GM12878 (cell line): Measurements from ENCODE around the gene ARFIP1. TPM values are rescaled to one million over a fixed set of nuclear protein-coding genes. Genes with fewer than 3 reads are reported as not detected.

Experiments used
- ATAC-seq: fragments of 200-7000 bp; cut with Tn5 transposase; 3 replicates; pipeline ENCODE4 v1.9.1; 2020; ENCODE audit warnings: mild to moderate bottlenecking, moderate library complexity
- BruUV-seq: library from RNA; stranded (reverse); fragments of 400-500 nt; replicated peaks from 2 replicates; lab custom pipeline; 2021; lab: Mats Ljungman, UMichigan
- CTCF ChIA-PET: fragments of 300-600 bp; sonication (Branson Sonifier 250); formaldehyde crosslinking; extraction: SDS; loops from one replicate; lab custom pipeline; 2021; ENCODE audit warnings: inconsistent platforms; lab: Yijun Ruan, JAX
- POLR2A ChIA-PET: fragments of 350-600 bp; formaldehyde crosslinking; extraction: SDS; loops from one replicate; lab custom pipeline; 2021; ENCODE audit warnings: inconsistent platforms; lab: Charles Lee
- RAD21 ChIA-PET: fragments of 300-600 bp; sonication (Branson Sonifier 250); formaldehyde crosslinking; loops from one replicate; lab custom pipeline; 2023; ENCODE audit warnings: antibody characterized with exemption; ENCODE audit not compliant: unreplicated experiment; lab: Charles Lee
- SMC1A ChIA-PET: fragments of 300-600 bp; sonication (Branson Sonifier 250); formaldehyde crosslinking; loops from one replicate; lab custom pipeline; 2023; ENCODE audit not compliant: unreplicated experiment, uncharacterized antibody; lab: Charles Lee
- DNase-seq: peaks from one replicate; pipeline ENCODE4 v3.0.0-alpha.2; 2011; ENCODE audit warnings: low read depth, low spot score
- FAIRE-seq: peaks from 3 replicates; lab custom pipeline; 2011; peaks lifted over from hg19 to GRCh38; lab: Jason Lieb, UNC
- H2AFZ ChIP-seq: 2 replicates; pipeline ENCODE4 v1.6.0; 2011; ENCODE audit warnings: low read depth, low read length, control low read depth; ENCODE audit not compliant: control insufficient read depth
- H3K27ac ChIP-seq: 2 replicates; pipeline ENCODE4 v1.5.1; 2011; ENCODE audit warnings: control low read depth; ENCODE audit not compliant: control insufficient read depth, insufficient read depth
- H3K27me3 ChIP-seq, 2 experiments: replicated peaks in 1 of 2; 2 replicates each; pipeline versions ENCODE4 v1.6.0 to v1.6.1; 2011; ENCODE audit warnings: low read length in 1 of 2; ENCODE audit not compliant: control insufficient read depth in 2 of 2, insufficient read depth in 2 of 2
- H3K36me3 ChIP-seq, 2 experiments: 2 replicates each; pipeline ENCODE4 v1.5.1; 2011; ENCODE audit warnings: low read length in 1 of 2; ENCODE audit not compliant: control insufficient read depth in 2 of 2, insufficient read depth in 2 of 2
- H3K4me1 ChIP-seq: 2 replicates; pipeline ENCODE4 v1.6.1; 2011; ENCODE audit warnings: mild to moderate bottlenecking, low read length, moderate library complexity, mixed read lengths; ENCODE audit not compliant: control insufficient read depth, insufficient read depth
- H3K4me2 ChIP-seq: 2 replicates; pipeline ENCODE4 v1.6.0; 2011; ENCODE audit warnings: control low read depth; ENCODE audit not compliant: control insufficient read depth, insufficient read depth
- H3K4me3 ChIP-seq: fragments of 200-600 bp; sonication (generic); 2 replicates; pipeline ENCODE4 v1.5.1; 2016
- H3K79me2 ChIP-seq: 2 replicates; pipeline ENCODE4 v1.6.0; 2011; ENCODE audit warnings: low read length; ENCODE audit not compliant: control insufficient read depth, insufficient read depth
- H3K9ac ChIP-seq: 2 replicates; pipeline ENCODE4 v1.8.0; 2011; ENCODE audit warnings: low read length, control low read depth, mixed read lengths; ENCODE audit not compliant: control insufficient read depth, insufficient read depth
- H3K9me3 ChIP-seq: replicated peaks from 3 replicates; pipeline ENCODE4 v1.5.1; 2011; ENCODE audit warnings: mild to moderate bottlenecking, low read length; ENCODE audit not compliant: control insufficient read depth, insufficient read depth
- H4K20me1 ChIP-seq: 2 replicates; pipeline ENCODE4 v1.6.0; 2011; ENCODE audit not compliant: control insufficient read depth, insufficient read depth
- IKZF2 ChIP-seq, 2 experiments: fragments of 450-650 bp; IDR thresholded peaks; 2 replicates each; pipeline ENCODE4 v1.6.1; 2017; ENCODE audit warnings: mild to moderate bottlenecking in 2 of 2, moderate library complexity in 2 of 2
- KAT2A ChIP-seq: conservative IDR thresholded peaks from 2 replicates; pipeline ENCODE4 v1.6.1; 2011; ENCODE audit warnings: low read depth, low read length; ENCODE audit not compliant: control insufficient read depth
- NR2C2 ChIP-seq: IDR thresholded peaks from 2 replicates; pipeline ENCODE4 v1.6.1; 2011; ENCODE audit warnings: borderline replicate concordance, low read depth; ENCODE audit not compliant: control insufficient read depth, insufficient read length
- POLR2AphosphoS2 ChIP-seq: IDR thresholded peaks from 2 replicates; pipeline ENCODE4 v1.6.1; 2011; ENCODE audit warnings: low read depth, mild to moderate bottlenecking, low read length, improper control_type of control experiment, moderate library complexity
- SMC3 ChIP-seq: IDR thresholded peaks from 2 replicates; pipeline ENCODE4 v1.6.1; 2011; ENCODE audit warnings: low read length, improper control_type of control experiment, borderline replicate concordance
- TAF1 ChIP-seq: IDR thresholded peaks from 2 replicates; pipeline ENCODE4 v1.6.1; 2011; ENCODE audit warnings: mild to moderate bottlenecking, low read depth, low read length, borderline replicate concordance
- ZNF217 ChIP-seq: fragments of 450-650 bp; IDR thresholded peaks from 2 replicates; pipeline ENCODE4 v1.6.1; 2017; ENCODE audit warnings: antibody characterized with exemption, mild to moderate bottlenecking
- ZNF24 ChIP-seq: fragments of 450-650 bp; IDR thresholded peaks from 2 replicates; pipeline ENCODE4 v1.6.1; 2017; ENCODE audit warnings: antibody characterized with exemption, mild to moderate bottlenecking
- WGBS: methylation state at CpG from one replicate; pipeline ENCODE4 v1.1.6; 2016; ENCODE audit warnings: low lambda C conversion rate; ENCODE audit not compliant: insufficient replicate concordance, insufficient coverage; ENCODE audit errors: missing lambda C conversion rate; 5-methylcytosine and 5-hydroxymethylcytosine counted together
- in situ Hi-C: fragments of 300-500 bp; cut with MboI; formaldehyde crosslinking; loops from 9 replicates; pipeline ENCODE4 v1.14.3; 2018; ENCODE audit warnings: mixed read lengths
- intact Hi-C: fragments of 100-400 bp; cut with micrococcal nuclease; formaldehyde crosslinking; loops from one replicate; pipeline ENCODE4 v1.14.2; 2022; ENCODE audit not compliant: unreplicated experiment
- polyA plus RNA-seq, 11 experiments: library from polyadenylated mRNA; depleted of rRNA in 4 of 11; unstranded in 6 of 11; stranded (reverse) in 5 of 11; fragments of >200 nt; fragmentation: Nextera tagmentation in 4 of 11; fragmentation: Illumina TruSeq in 1 of 11; extraction: Ambion mirVana in 4 of 11; extraction: Trizol in 1 of 11; gene quantifications; 1 replicate in 1 of 11; 2 replicates in 10 of 11; pipeline versions ENCODE4 v1.2.1 to v1.2.3, GENCODE V29; 2011 to 2016; ENCODE audit warnings: inconsistent platforms in 2 of 11, missing spikeins in 2 of 11, low read depth in 1 of 11
- total RNA-seq, 4 experiments: library from RNA; depleted of rRNA in 3 of 4; stranded (reverse); fragments of >200 nt in 3 of 4; fragmentation: Illumina TruSeq in 1 of 4; extraction: Trizol in 1 of 4; gene quantifications; 2 replicates each; pipeline versions ENCODE4 v1.2.1 to v1.2.3, GENCODE V29; 2013 to 2021
- TF ChIP-seq, protein P1 (sequence below): fragments of 450-650 bp; IDR thresholded peaks from 2 replicates; pipeline ENCODE4 v1.6.1; 2017; ENCODE audit warnings: borderline replicate concordance
- TF ChIP-seq, protein P2 (sequence below), 3 experiments: IDR thresholded peaks in 2 of 3; conservative IDR thresholded peaks in 1 of 3; 2 replicates each; pipeline ENCODE4 v1.5.1; 2011; ENCODE audit warnings: low read depth in 3 of 3, low read length in 3 of 3, mild to moderate bottlenecking in 3 of 3, control low read depth in 2 of 3, moderate library complexity in 2 of 3, inconsistent platforms in 1 of 3, mixed read lengths in 1 of 3; ENCODE audit not compliant: control insufficient read depth in 2 of 3, insufficient read depth in 1 of 3; ENCODE audit errors: extremely low read depth in 1 of 3
- TF ChIP-seq, protein P3 (sequence below): IDR thresholded peaks from 2 replicates; pipeline ENCODE4 v1.6.1; 2011; ENCODE audit warnings: mild to moderate bottlenecking, low read depth, low read length, moderate library complexity; ENCODE audit not compliant: insufficient replicate concordance

Gene ARFIP1
- total and polyA plus RNA-seq, 10 of the 15 experiments (the other 5 are each of a cell fraction or from before 2014, with no cell fraction given) = 9.5 to 21.7 (median 15.4) TPM

DNA sequence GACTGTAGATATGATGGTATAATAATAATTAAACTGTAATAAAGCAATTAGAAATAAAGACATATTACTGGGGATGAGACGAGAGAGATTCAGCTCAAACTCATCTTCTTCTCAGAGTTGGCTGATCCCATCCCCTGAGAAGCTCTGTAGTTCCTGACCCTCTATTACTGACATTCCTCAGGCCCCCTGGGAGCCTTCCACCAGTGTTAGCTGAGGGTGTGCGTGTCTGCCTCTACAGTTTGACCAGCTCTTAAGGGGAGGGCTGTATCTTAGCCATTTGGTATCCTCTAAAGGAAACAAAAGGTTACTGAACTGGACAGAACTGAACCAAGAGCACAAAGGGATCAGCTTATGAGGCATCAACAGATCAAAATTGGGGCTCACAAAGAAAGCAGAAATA is 167.6 kb downstream of the ARFIP1 start:
- Histone ChIP-seq H3K9me3 (no peaks in the 10 kb centered on the region), H4K20me1 (no peaks in the 10 kb centered on the region), H3K79me2 (no peaks in the 10 kb centered on the region), H3K27me3 (no peaks in the 10 kb centered on the region; a peak in 1 of 4 replicates), H3K9ac (no peak overlapping the region), H3K4me2 (no peak overlapping the region), H3K36me3 (no peaks in the 10 kb centered on the region), H2AFZ (no peak overlapping the region), H3K27ac (no peak overlapping the region), H3K4me1 (no peaks in the 10 kb centered on the region), H3K4me3 (no peak overlapping the region)
- FAIRE-seq (no peak), ATAC-seq (no peak), DNase-seq (no peak)
- ChIA-PET RAD21 (no interaction called here), CTCF (interaction anchor here (0.6 to 0.9 kb wide), 2 partner anchors 100 to 142 kb away, joined by 3 read pairs; no protein-coding TSS in a partner anchor), SMC1A (no interaction called here), POLR2A (interaction anchor here (0.6 kb wide), 1 partner anchor 31 kb away, joined by 3 read pairs; no protein-coding TSS in a partner anchor)
- no TSS peak for BruUV-seq
- WGBS = 34% methylated on average over 2 of the region's 2 CpGs
- in situ Hi-C loops = no loop called here
- intact Hi-C loops = no loop called here
- TF ChIP-seq SMC3 = no peak
- no peak for TF ChIP-seq NR2C2
- no peak for TF ChIP-seq POLR2AphosphoS2
- TF ChIP-seq IKZF2 (IDR thresholded peaks at IDR 0.05) = no peak

DNA sequence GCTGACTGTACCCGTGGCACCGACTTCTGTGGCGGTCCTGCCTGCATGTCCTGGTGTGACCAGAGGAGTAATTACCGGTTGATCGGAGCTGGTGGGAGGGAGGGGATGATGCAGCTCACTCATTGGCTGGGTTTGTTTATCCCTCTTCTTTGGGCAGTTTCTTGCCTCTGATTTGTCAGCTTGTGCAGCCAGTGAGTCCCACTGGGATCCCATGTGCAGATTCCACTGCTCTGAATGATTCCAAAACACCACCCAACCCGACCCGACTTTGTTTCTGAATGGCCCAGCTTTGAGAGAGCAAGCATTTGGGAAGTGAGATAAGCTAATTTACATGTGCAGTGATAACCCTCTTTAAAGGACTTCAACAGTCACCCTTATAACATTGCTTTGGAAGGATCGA is 170.2 kb downstream of the ARFIP1 start:
- no TSS peak for BruUV-seq
- POLR2A ChIA-PET = interaction anchor here (0.9 kb wide), 1 partner anchor 9 kb away, joined by 3 read pairs; no protein-coding TSS in a partner anchor
- Histone ChIP-seq H3K4me1 (no peaks in the 10 kb centered on the region), H3K27me3 (no peaks in the 10 kb centered on the region; a peak in 1 of 4 replicates), H3K27ac (no peak overlapping the region), H3K4me2 (no peak overlapping the region), H4K20me1 (no peaks in the 10 kb centered on the region), H3K4me3 (no peak overlapping the region), H3K36me3 (no peaks in the 10 kb centered on the region), H2AFZ (no peak overlapping the region), H3K9me3 (no peaks in the 10 kb centered on the region), H3K79me2 (no peaks in the 10 kb centered on the region), H3K9ac (no peak overlapping the region)
- DNase-seq (no peak), FAIRE-seq (no peak), ATAC-seq (no peak)
- WGBS = 66% methylated on average over 8 of the region's 8 CpGs
- RAD21 ChIA-PET = no interaction called here
- SMC1A ChIA-PET = interaction anchor here (0.7 to 1.0 kb wide), 2 partner anchors 16 to 564 kb away, joined by 3 to 5 read pairs; no protein-coding TSS in a partner anchor
- no peak for TF ChIP-seq KAT2A
- TF ChIP-seq ZNF217 = no peak
- TF ChIP-seq TAF1 = no peak
- TF ChIP-seq SMC3 = no peak
- TF ChIP-seq, protein P1, sequence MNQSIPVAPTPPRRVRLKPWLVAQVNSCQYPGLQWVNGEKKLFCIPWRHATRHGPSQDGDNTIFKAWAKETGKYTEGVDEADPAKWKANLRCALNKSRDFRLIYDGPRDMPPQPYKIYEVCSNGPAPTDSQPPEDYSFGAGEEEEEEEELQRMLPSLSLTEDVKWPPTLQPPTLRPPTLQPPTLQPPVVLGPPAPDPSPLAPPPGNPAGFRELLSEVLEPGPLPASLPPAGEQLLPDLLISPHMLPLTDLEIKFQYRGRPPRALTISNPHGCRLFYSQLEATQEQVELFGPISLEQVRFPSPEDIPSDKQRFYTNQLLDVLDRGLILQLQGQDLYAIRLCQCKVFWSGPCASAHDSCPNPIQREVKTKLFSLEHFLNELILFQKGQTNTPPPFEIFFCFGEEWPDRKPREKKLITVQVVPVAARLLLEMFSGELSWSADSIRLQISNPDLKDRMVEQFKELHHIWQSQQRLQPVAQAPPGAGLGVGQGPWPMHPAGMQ = no peak
- TF ChIP-seq, protein P2, sequence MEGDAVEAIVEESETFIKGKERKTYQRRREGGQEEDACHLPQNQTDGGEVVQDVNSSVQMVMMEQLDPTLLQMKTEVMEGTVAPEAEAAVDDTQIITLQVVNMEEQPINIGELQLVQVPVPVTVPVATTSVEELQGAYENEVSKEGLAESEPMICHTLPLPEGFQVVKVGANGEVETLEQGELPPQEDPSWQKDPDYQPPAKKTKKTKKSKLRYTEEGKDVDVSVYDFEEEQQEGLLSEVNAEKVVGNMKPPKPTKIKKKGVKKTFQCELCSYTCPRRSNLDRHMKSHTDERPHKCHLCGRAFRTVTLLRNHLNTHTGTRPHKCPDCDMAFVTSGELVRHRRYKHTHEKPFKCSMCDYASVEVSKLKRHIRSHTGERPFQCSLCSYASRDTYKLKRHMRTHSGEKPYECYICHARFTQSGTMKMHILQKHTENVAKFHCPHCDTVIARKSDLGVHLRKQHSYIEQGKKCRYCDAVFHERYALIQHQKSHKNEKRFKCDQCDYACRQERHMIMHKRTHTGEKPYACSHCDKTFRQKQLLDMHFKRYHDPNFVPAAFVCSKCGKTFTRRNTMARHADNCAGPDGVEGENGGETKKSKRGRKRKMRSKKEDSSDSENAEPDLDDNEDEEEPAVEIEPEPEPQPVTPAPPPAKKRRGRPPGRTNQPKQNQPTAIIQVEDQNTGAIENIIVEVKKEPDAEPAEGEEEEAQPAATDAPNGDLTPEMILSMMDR (IDR thresholded peaks at IDR 0.05 in 2 of 3, conservative IDR thresholded peaks at IDR 0.05 in 1 of 3; ENCODE audit: control insufficient read depth in 2 of 3, extremely low read depth in 1 of 3, insufficient read depth in 1 of 3, low read depth in 3 of 3, low read length in 3 of 3) = no peak
- TF ChIP-seq, protein P3, sequence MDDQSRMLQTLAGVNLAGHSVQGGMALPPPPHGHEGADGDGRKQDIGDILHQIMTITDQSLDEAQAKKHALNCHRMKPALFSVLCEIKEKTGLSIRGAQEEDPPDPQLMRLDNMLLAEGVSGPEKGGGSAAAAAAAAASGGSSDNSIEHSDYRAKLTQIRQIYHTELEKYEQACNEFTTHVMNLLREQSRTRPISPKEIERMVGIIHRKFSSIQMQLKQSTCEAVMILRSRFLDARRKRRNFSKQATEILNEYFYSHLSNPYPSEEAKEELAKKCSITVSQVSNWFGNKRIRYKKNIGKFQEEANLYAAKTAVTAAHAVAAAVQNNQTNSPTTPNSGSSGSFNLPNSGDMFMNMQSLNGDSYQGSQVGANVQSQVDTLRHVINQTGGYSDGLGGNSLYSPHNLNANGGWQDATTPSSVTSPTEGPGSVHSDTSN = no peak
- no peak for TF ChIP-seq ZNF24
- in situ Hi-C loops = no loop called here
- CTCF ChIA-PET = no interaction called here
- intact Hi-C loops = no loop called here
